NCI-H1417 treated with DMSO at 0.1 percent for 48 hours (cell line): Measurements from ENCODE around the gene LCN6.
A peak's percentile ranks its signal among the peaks of the same experiment; 100 is the strongest.
"Not testable (repeated sequence)": the region's sequence is repeated elsewhere in the genome, so short reads cannot be mapped to it uniquely, and the experiment has no call there.

Experiments used
- DNase-seq: peaks from one replicate; lab custom pipeline; 2025; lab: John Stamatoyannopoulos, UW

LCN6 gene

DNA sequence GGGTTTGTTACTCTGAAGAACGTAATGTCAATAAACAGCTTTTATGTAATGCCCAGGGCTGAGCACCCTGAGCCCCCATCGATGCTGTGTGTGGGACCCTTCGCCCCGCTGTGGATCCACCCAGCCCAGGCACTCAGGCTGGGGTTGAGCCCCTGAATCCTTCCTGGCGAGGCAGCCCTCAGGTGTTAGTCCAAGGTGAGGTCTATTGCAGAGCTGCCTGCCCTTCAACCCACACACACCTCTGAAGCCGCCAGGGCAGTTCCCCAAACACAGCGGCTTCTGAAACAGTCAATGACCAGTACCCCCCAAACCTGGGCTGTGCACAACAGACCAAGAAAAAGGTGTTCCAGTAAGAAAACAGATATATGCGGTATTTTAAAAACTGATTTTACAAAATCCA, 24.3 kb downstream of the LCN6 start:
- no peak for DNase-seq

DNA sequence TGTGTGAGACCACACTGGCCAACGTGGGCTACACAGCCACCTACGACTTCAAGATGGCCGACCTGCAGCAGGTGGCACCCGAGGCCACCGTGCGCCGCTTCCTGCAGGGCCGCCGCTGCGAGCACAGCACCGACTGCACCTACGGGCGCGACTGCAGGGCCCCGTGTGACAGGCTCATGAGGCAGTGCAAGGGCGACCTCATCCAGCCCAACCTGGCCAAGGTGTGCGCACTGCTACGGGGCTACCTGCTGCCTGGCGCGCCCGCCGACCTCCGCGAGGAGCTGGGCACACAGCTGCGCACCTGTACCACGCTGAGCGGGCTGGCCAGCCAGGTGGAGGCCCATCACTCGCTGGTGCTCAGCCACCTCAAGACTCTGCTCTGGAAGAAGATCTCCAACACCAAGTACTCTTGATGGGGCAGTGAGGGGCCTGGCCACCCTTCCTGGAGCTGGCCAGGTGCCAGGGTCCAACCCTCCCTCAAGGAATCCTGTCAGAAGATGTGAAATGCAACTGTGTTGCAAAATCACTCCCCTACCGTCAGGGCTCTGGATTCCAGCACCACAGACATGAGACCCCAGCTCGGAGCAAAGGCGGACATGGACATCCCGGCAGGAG, 24.9 kb downstream of the LCN6 start:
- DNase-seq: no peak

DNA sequence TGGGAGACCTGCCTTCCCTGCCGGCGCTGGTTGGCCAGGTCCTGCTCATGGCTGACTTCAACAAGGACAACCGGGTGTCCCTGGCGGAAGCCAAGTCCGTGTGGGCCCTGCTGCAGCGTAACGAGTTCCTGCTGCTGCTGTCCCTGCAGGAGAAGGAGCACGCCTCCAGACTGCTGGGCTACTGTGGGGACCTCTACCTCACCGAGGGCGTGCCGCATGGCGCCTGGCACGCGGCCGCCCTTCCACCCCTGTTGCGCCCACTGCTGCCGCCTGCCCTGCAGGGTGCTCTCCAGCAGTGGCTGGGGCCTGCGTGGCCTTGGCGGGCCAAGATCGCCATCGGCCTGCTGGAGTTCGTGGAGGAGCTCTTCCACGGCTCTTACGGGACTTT, 25.4 kb downstream of the LCN6 start:
- DNase-seq: no peak

DNA sequence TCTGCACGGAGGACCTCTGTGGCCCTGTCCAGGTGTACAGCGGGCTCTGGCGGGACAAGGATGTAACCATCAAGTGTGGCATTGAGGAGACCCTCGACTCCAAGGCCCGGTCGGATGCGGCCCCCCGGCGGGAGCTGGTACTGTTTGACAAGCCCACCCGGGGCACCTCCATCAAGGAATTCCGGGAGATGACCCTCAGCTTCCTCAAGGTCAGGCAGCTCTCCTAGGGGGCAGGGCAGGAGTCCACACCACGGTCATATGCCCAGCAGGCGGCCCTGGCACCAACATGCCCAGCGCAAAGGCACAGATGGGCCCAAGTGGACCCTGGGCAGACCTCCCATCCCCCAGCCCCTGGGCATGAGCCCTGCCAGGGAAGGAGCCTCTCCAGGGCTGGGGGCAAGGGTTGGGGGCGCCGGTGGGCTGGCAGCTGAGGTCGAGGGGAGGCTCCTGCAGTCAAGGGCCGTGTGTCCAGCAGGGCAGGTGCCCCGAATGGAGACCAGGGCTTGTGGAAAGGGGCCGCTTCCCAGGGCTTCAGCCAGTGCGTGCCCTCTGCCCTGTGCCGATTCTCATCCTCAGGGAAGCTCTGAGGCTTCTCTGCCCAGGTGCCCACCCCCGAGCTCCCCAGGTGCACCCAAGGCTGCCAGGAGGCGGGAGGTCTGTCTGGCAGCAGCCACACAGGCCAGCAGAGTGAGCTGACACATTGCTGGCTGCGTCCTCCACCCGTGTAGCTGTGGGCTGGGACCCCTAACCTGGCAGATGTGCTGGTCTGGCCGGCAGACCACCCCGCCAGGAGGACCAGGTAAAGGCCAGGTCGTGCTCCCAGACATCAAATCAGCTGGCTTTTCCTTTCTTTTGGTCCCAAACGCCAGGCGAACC, 26.0 kb downstream of the LCN6 start:
- DNase-seq: no peak

DNA sequence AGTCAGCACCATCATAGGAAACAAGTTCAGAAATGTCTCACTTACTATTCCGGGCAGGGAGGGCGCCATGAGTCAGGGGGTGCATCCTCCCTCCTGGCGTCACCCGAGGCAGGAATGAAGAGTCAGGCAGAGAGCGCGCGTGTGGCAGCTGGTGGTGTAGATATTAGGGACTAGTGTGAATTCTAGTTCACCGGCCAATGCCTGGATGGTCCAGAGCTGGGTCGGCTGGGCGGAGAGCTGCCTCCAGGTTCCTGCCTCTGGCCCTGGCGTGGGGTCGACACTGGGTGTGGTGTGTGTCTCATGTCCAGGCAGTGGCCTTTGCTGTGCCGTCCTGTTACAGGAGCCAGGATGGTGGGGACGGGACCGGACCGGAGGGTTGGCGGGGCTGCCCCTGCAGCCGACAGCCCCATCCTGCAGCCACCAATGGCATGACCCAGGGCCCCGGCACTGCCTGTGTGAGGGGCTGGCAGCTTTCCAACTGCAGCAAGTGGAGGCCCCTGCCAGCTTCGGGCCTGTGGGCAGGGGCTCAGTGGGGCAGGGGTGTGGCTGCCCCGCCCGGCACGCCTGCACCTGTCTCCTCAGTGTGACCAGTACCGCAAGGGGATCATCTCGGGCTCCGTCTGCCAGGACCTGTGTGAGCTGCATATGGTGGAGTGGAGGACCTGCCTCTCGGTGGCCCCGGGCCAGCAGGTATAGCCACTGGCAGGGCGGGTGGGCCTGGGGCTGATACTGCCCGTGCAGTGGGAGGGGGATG, 26.8 kb downstream of the LCN6 start:
- DNase-seq: no peak

DNA sequence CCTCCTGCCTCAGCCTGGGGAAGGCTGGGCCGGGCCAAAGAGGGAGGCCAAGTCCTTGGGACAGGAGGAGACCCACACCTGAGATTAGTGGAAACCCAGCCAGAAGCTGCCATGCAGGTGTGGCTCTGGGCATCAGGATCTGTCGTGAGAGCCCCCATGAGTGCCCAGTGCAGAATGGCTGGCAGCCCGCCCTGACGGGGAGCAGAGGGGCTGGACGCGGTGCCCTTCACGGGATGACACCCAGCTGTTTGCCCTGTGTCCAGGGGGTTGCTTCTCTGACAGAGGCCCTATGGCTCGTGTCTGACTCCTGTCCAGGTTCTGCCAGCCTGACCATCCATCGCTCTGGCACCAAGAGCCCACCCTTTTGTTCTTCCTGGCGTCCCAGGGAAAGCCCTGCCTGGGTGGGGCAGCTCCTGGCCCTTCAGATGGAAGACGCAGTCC, 27.4 kb downstream of the LCN6 start:
- DNase-seq: no peak

DNA sequence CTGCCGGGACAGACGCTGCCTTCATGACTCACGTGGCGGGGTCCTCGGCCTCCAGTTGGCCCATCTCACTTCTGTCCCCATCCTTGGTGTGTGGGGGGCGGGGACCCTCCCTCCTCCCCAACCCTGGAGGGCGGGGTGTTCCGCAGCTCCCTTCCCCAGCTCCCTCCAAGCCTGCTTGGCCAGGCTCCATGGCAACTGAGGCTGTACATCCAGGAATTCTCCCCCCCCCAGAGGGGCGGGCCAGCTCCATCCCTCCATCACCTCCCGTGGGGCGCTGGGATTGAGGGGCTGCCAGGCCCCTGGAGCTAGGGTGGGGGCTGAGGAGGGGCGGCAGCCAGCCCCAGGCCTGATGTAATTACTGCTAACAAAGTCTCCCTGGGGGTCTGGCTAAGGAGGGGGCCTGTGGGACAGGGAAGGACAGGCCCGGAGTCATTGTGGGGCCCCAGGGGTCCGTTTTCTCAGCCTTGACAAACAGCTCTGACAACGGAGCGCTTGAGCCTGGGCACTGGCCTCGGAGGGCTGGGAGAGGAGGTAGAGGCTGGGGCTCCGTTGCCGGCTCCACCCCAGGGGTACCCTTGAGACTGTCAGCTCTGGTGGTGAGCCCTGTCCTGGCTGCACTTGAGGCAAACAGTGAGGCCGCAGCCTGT, 28.0 kb downstream of the LCN6 start:
- DNase-seq: no peak

DNA sequence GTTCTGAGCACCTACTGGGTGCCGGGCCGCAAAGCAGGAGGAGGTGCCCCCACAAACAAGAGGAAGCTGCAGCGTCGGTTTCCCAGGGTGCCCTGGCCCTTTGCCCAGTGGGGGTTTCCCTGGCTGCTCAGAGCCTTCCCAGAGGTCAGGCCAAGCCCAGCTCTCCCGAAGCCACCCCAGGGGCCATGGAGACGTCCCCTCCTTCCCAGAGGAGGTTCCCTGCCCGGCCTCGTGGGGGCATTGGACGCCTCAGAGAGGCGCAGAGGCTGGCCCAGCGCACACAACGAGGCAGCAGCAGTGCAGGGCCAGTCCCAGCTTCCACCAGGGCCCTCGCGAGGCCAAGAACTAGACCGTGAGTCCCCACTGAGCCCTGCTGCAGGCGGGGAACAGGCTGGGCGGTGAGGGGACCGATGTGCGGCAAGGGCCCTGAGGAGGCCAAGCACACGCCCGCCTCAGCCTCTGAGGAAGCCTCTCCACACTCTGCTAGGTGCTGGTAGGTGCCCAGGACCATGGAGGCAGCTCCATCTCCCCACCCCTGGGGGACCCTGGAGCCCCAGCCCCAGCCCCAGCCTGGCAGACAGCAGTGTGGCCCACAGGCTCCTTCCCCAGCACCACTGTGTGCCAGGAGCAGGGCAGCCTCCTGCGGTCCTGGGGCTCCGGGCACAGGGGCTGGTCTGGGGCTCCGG, 29.0 kb downstream of the LCN6 start:
- no peak for DNase-seq

DNA sequence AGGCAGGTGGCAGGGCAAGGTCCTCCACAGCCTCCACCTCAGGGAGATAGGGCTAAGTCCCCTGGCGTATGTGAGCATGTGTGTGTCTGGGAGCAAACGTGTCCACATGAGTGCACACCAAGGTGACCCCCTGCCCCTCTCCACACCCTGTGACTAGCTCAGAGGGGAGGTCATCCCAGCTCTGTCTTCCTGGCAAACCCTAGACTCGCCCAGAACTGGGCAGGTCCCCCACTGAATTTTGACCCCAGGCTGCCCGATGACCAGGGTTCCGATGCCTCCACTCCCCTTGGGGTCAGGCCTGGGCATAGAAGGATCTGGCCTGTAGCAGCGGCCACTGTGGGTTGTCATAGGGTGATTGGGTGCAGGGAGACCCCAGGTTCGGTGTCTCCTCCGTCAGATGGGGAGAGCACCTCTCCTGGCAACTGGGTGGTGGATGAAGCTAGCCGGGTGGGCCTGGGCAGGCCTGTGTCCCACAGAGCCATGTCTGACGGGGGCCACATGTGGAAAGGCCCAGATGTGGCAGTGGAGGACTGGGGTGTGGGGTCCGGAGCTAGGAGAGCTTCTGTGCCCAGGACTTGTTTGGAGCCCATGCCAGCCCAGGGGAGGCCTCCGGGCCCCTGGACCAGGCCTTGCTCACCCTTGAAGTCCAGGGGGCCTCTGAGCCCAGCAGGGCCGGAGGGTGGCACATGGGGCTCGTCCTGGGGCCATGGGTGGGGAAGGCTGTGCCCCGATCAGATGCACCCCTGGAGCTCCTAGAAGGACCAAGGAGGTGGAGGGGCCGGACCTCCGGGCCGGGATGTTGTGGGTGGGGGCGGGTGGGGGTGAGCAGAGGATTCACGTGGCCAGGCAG, 29.8 kb downstream of the LCN6 start:
- DNase-seq: no peak

DNA sequence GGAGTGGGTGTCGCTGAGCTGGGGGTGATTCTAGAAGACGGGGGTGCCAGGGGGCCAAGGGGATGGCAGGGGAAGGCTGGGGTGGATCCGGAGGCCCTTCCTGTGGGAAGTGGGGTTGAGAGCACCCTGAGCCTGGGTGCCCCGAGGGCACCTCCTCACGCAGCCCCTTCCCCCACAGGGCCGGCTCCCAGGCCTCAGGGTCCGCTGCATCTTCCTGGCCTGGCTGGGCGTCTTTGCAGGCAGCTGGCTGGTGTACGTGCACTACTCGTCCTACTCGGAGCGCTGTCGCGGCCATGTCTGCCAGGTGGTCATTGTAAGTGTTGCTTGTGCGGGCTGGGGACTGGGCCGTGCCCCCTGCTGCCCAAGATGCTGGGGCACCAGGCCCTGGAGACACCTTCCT, 30.9 kb downstream of the LCN6 start:
- no peak for DNase-seq

DNA sequence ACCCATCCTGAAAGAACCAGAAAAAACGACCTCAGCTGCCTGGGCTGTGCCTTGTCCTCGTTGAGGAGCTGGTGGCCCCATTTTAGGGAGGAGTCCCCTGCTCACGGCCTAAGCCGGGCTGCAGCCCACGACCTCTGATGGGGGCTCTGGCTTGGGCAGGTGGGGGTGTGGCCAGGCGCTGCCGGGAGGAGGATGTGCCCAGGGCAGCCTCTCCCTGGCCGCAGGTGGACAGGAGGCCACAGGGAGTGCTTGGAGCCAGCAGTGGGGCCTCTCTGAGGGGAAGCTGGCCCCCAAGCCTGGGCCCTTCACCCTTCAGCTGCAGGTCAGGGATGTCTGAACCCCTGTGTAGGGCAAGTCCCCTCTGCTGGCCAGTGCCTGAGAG, 33.4 kb downstream of the LCN6 start:
- DNase-seq: no peak

DNA sequence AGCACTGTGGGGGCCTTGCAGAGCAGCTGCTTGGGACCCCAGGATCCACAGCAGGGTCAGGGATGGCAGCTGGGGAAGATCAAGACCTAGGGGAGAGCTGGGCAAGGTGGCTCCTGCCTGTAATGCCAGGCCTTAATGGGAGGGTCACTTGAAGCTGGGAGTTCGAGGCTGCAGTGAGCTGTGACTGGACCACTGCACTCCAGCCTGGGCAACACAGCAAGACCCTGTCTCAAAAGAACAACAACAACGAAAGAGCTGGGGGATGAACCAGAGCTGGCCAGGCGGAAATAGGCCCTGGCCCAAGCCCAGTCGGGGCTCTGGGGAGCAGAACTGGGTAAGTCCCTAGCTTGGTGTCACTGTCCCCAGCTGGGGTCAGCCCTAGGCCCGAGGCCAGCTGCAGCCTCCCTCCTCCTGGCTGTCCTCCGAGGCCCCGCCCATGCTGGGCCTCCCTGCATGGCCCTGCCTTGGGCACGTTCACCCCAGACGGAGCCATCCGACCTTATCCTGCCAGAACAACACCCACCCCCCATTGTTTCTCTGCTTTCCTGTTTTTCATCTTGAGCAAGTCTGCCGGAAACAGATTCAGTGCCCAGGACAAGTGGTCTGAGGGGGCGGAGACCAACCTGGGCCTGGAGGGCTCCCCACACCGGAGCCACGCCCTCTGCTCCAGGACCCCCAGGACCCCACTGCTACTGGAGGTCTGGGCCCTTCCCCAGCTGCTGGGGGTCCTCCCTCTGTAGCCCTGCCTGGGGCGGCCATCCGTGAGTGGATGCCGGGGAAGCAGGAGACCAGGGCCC, 34.0 kb downstream of the LCN6 start:
- DNase-seq: no peak

DNA sequence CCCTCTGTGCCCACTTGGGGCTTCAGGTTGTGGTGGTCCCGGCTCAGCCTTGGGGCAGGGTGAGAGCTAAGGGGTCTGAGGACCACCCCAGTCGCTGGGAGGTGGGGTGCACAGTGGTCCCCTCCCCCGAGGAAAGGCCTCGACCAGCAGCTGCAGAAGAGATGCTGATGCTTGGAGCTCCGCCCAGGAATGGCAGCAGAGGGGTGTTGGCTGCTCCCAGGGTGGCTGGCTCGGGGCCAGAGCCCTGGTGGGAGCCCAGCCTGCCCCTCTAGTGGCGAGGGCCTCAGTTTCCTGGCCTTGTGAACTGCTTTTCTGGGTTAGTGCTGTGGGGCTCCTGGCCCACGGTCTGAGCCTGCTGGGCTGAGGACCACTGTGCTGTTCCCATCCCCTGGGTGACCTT, 34.8 kb downstream of the LCN6 start:
- no peak for DNase-seq

DNA sequence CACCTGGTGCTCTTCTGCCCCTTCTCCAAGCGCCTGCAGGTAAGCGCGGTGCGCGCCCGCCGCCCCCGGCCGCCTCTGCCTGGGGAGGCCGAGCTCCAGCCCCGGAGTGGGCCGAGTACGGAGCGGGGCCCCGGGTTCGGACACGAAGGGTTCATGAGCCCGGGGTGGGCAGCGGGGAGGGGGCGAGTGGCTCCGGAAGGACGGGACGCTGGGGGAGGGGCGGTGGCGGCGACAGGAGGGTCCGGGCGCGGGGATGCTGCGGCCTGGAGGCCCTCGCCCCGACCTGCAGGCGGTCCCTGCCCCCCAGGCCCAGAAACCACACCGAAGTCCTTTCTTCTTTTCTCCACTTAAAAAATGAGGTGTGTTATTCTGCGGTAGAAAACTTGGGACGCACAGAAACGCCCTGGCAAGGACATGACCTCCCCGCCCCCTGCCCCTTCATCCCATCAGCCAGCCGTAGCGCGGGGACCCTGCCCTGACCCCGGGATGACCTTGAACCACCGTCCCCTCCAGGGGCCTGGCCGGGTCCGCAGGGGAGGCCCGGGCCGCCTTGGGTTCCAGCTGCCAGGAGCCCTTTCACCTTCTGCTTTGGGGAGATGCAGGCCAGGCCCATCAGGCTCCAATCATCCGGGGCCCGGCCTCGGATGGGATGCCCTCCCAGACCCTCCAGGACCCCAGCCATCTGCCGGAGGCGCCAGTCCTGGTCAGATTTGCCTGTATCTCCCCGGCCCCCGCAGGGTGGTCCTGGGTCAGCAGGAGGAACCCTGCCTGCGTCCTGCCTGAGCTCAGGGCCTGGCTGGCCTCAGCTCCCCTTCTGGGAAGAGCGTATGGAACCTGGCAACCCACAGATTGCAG, 35.4 kb downstream of the LCN6 start:
- no peak for DNase-seq

DNA sequence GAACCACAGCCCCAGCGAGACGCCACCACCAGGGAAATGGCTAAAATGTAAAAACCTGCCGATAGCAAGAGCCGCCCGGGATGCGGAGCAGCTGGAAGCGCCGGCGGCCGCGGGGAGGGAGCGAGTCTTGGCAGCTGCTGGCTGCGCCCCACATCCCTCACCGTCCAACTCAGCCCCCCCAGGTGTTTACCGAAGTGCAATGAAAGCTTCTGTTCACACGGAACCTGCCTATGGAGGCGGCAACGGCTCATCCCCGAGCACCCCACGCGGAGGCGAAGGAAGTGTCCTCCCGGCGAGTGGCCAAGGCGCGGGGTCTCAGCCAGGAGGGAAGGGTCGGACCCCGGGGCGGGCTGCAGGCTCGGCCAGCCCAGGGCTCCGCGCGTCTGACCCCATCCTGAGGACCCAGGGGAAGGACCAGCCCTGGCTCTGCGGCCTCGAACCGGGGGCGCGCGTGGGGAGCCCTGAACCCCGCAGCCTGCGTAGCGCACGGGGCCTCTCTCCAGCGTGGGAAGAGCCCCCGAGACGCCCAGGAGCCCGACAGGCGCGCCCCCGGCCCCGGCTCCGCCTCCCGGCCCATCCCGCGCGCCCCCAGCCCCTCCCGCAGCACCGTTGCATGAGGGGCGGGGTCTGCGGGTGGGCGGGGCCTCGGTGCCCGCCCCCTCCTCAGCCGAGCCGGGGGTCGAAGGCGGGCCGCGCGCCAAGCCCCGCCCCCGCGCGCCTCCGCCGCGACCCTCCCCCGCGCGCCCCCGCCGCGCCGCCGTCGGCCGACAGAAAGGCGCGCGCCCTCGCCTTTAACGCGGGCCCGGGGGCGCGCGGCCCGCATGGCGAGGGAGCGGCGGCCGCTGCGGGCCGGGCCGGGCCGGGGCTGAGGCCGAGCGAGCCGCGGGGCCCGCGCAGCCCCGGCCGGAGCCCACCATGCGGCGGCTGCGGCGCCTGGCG, 36.3 kb downstream of the LCN6 start, which contains the start of gene DIPK1B:
Gene DIPK1B, plus strand, starts transcription at position 822 of the 939 bp plus-strand sequence. Its CDS starts 94 bp downstream, at position 916.
- peak; percentile 48 for DNase-seq

DNA sequence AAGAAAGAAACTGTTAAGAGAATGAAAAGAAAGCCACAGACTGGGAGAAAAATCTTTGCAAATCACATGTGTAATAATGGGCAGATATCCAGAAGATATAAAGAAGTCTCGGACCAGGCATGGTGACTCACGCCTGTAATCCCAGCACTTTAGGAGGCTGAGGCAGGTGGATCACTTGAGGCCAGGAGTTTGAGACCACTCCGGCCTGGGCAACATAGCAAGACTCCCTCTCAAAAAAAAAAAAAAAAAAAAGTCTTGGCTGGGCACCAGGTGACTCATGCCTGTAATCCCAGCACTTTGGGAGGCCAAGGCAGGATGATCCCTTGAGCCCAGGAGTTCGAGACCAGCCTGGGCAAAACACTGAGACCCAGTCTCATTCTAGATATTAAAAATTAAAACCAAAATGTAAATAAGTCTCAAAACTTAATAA, 37.1 kb downstream of the LCN6 start:
- not testable (repeated sequence) for DNase-seq

DNA sequence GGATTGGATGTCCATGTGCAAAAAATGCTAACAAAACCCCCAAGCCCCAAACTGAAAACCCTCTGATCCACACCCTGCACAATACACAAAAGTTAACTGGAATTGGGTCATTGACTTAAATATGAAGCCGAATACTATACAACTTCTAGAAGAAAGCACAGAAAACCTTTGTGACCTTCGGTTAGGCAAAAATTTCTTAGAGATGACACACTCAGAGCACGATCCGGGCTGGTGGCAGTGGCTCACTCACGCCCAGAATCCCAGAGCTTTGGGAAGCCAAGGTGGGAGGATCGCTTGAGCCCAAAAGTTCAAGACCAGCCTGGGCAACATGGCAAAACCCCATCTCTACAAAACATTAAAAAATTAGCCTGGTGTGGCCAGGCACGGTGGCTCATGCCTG, 37.8 kb downstream of the LCN6 start:
- no peak for DNase-seq
